NCI-H226 (cell line): ENCODE results near the gene GJA4.

Experiments used
- DNase-seq: peaks from one replicate; pipeline ENCODE4 v3.0.0-alpha.2; 2015

Gene GJA4

GRCh38 chr1:34840426-34840825 is 47.6 kb downstream of the GJA4 start:
- DNase-seq, result no peak

GRCh38 chr1:34842073-34842472 is 49.3 kb downstream of the GJA4 start:
- no peak for DNase-seq

GRCh38 chr1:34842952-34843371 is 50.2 kb downstream of the GJA4 start:
- no peak for DNase-seq

- no peak for DNase-seq
These were observed 50.8 kb downstream of the GJA4 start for GRCh38 chr1:34843392-34844251.

GRCh38 chr1:34844252-34844634 is 51.4 kb downstream of the GJA4 start:
- DNase-seq, result no peak
